Activated T-helper 17 cell treated with anti-CD3 and anti-CD28 coated beads, Interleukin-2, amount 50 U/mL, for 72 hours (primary cell): ENCODE results near the gene ACOXL. TPM values are rescaled to one million over a fixed set of nuclear protein-coding genes. Genes with fewer than 3 reads are reported as not detected.
A peak's percentile ranks its signal among the peaks of the same experiment; 100 is the strongest.
"Not testable (repeated sequence)": the region's sequence is repeated elsewhere in the genome, so short reads cannot be mapped to it uniquely, and the experiment has no call there.

Source experiments
- ATAC-seq: fragments of 150-1000 bp; cut with Tn5 transposase; replicated peaks from 2 replicates; pipeline ENCODE4 v1.10.0; 2021; ENCODE audit warnings: mild to moderate bottlenecking, moderate library complexity
- H3K27ac Mint-ChIP-seq: one replicate; pipeline ENCODE4 v1.8.0; 2022; ENCODE audit warnings: mixed read lengths
- H3K27me3 Mint-ChIP-seq: one replicate; pipeline ENCODE4 v1.8.0; 2022; ENCODE audit warnings: mixed read lengths
- H3K36me3 Mint-ChIP-seq: one replicate; pipeline ENCODE4 v1.8.0; 2022; ENCODE audit warnings: low read depth, mild to moderate bottlenecking, mixed read lengths
- H3K4me1 Mint-ChIP-seq: one replicate; pipeline ENCODE4 v1.8.0; 2022; ENCODE audit warnings: mixed read lengths
- H3K4me3 Mint-ChIP-seq: one replicate; pipeline ENCODE4 v1.8.0; 2022; ENCODE audit warnings: mild to moderate bottlenecking, mixed read lengths
- H3K9me3 Mint-ChIP-seq: one replicate; pipeline ENCODE4 v1.8.0; 2022; ENCODE audit warnings: mixed read lengths
- total RNA-seq, 2 donors: library from RNA; stranded (reverse); gene quantifications; one replicate each; pipeline ENCODE4 v1.2.3, GENCODE V29; 2022

The ACOXL gene
- total RNA-seq, result under 1 TPM in 1 of 2 donors, not detected in 1; 0.34 TPM

- Mint-ChIP-seq H3K27ac (no peak within 1 kb of the TSS), H3K36me3 (peaks cover 7% of the 10 kb centered on the region), H3K4me1 (no peaks in the 10 kb centered on the region), H3K9me3 (no peaks in the 10 kb centered on the region), H3K27me3 (peaks cover 62% of the 10 kb centered on the region), H3K4me3 (peak within 1 kb of the TSS; percentile 66)
- peak; percentile 29 for ATAC-seq
Observed at GRCh38 chr2:110732422-110733413, at the start of gene ACOXL. Gene ACOXL (plus strand): TSS chr2:110732573. CDS start chr2:110768390, 35,817 bp downstream.

- Mint-ChIP-seq H3K27ac (no peak overlapping the region), H3K36me3 (peaks cover 6% of the 10 kb centered on the region), H3K27me3 (no peaks in the 10 kb centered on the region), H3K4me3 (no peak overlapping the region), H3K9me3 (no peaks in the 10 kb centered on the region), H3K4me1 (peaks cover 5% of the 10 kb centered on the region)
- ATAC-seq, result no peak
Observed at GRCh38 chr2:110682872-110683271, 49.5 kb upstream of the ACOXL start.

- not testable (repeated sequence) for H3K27me3 Mint-ChIP-seq, ATAC-seq, H3K36me3 Mint-ChIP-seq, H3K4me1 Mint-ChIP-seq, H3K9me3 Mint-ChIP-seq, H3K4me3 Mint-ChIP-seq, H3K27ac Mint-ChIP-seq
Observed at GRCh38 chr2:110687775-110688484, 44.4 kb upstream of the ACOXL start.

GRCh38 chr2:110688594-110689091, 43.7 kb upstream of the ACOXL start:
- Mint-ChIP-seq H3K27me3 (peaks cover 11% of the 10 kb centered on the region), H3K36me3 (no peaks in the 10 kb centered on the region), H3K27ac (no peak overlapping the region), H3K4me3 (no peak overlapping the region), H3K4me1 (no peaks in the 10 kb centered on the region), H3K9me3 (peaks cover 4% of the 10 kb centered on the region)
- ATAC-seq, result no peak

- no peak overlapping the region for H3K27ac Mint-ChIP-seq
- peaks cover 24% of the 10 kb centered on the region for H3K27me3 Mint-ChIP-seq
- H3K4me1 Mint-ChIP-seq, result no peaks in the 10 kb centered on the region
- H3K36me3 Mint-ChIP-seq, result no peaks in the 10 kb centered on the region
- ATAC-seq, result no peak
- peaks cover 4% of the 10 kb centered on the region for H3K9me3 Mint-ChIP-seq
- H3K4me3 Mint-ChIP-seq, result no peak overlapping the region
Observed at GRCh38 chr2:110690083-110690965, 42.0 kb upstream of the ACOXL start.

GRCh38 chr2:110691612-110692258, 40.6 kb upstream of the ACOXL start:
- no peak overlapping the region for H3K27ac Mint-ChIP-seq
- no peak for ATAC-seq
- no peaks in the 10 kb centered on the region for H3K4me1 Mint-ChIP-seq
- peaks cover 4% of the 10 kb centered on the region for H3K9me3 Mint-ChIP-seq
- peaks cover 25% of the 10 kb centered on the region for H3K27me3 Mint-ChIP-seq
- H3K4me3 Mint-ChIP-seq, result no peak overlapping the region
- no peaks in the 10 kb centered on the region for H3K36me3 Mint-ChIP-seq

GRCh38 chr2:110695146-110695898, 37.1 kb upstream of the ACOXL start:
- not testable (repeated sequence) for H3K4me1 Mint-ChIP-seq, H3K4me3 Mint-ChIP-seq, ATAC-seq, H3K36me3 Mint-ChIP-seq, H3K27ac Mint-ChIP-seq, H3K9me3 Mint-ChIP-seq
- H3K27me3 Mint-ChIP-seq, result peaks cover 22% of the 10 kb centered on the region

- H3K4me3 Mint-ChIP-seq, H3K9me3 Mint-ChIP-seq, H3K36me3 Mint-ChIP-seq: not testable (repeated sequence)
Observed at GRCh38 chr2:110698253-110698652, 34.1 kb upstream of the ACOXL start.

GRCh38 chr2:110702514-110703380, 29.6 kb upstream of the ACOXL start:
- Mint-ChIP-seq H3K4me1 (no peaks in the 10 kb centered on the region), H3K27ac (no peak overlapping the region)

More at GRCh38 chr2:110698253-110698652, 34.1 kb upstream of the ACOXL start:
- H3K27ac Mint-ChIP-seq, ATAC-seq, H3K4me1 Mint-ChIP-seq: not testable (repeated sequence)
- peaks cover 15% of the 10 kb centered on the region for H3K27me3 Mint-ChIP-seq

GRCh38 chr2:110707386-110707965, 24.9 kb upstream of the ACOXL start:
- no peaks in the 10 kb centered on the region for H3K9me3 Mint-ChIP-seq
- H3K4me3 Mint-ChIP-seq, result no peak overlapping the region
- H3K4me1 Mint-ChIP-seq, result no peaks in the 10 kb centered on the region
- peaks cover 29% of the 10 kb centered on the region for H3K27me3 Mint-ChIP-seq
- no peaks in the 10 kb centered on the region for H3K36me3 Mint-ChIP-seq
- ATAC-seq, result no peak
- H3K27ac Mint-ChIP-seq, result no peak overlapping the region

More at GRCh38 chr2:110702514-110703380, 29.6 kb upstream of the ACOXL start:
- Mint-ChIP-seq H3K36me3 (no peaks in the 10 kb centered on the region), H3K4me3 (no peak overlapping the region), H3K9me3 (no peaks in the 10 kb centered on the region), H3K27me3 (peaks cover 2% of the 10 kb centered on the region)
- ATAC-seq, result no peak

GRCh38 chr2:110708455-110708854, 23.9 kb upstream of the ACOXL start:
- Mint-ChIP-seq H3K4me3 (no peak overlapping the region), H3K4me1 (no peaks in the 10 kb centered on the region), H3K9me3 (no peaks in the 10 kb centered on the region), H3K36me3 (no peaks in the 10 kb centered on the region), H3K27me3 (peaks cover 35% of the 10 kb centered on the region), H3K27ac (no peak overlapping the region)
- no peak for ATAC-seq

GRCh38 chr2:110712737-110713136, 19.6 kb upstream of the ACOXL start:
- no peaks in the 10 kb centered on the region for H3K9me3 Mint-ChIP-seq
- no peaks in the 10 kb centered on the region for H3K4me1 Mint-ChIP-seq
- ATAC-seq, result no peak
- H3K4me3 Mint-ChIP-seq, result no peak overlapping the region
- H3K27me3 Mint-ChIP-seq, result peaks cover 54% of the 10 kb centered on the region
- no peak overlapping the region for H3K27ac Mint-ChIP-seq
- no peaks in the 10 kb centered on the region for H3K36me3 Mint-ChIP-seq
